Fibroblast of villous mesenchyme (primary cell): ENCODE measurements around the gene IGHMBP2. TPM values are rescaled to one million over a fixed set of nuclear protein-coding genes. Genes with fewer than 3 reads are reported as not detected.

Source experiments
- DNase-seq: peaks from one replicate; pipeline ENCODE4 v3.0.0-alpha.2; 2010; ENCODE audit warnings: low read depth
- H3K4me3 ChIP-seq: 2 replicates; pipeline ENCODE4 v1.5.1; 2011; ENCODE audit warnings: low read depth, mild to moderate bottlenecking, low read length
- total RNA-seq: library from RNA; depleted of rRNA; stranded (reverse); fragments of >200 nt; gene quantifications from 2 replicates; pipeline ENCODE4 v1.2.3, GENCODE V29; 2012
- TF ChIP-seq, protein P1 (sequence below): IDR thresholded peaks from 2 replicates; pipeline ENCODE4 v1.5.1; 2012; ENCODE audit warnings: low read depth, mild to moderate bottlenecking, low read length; ENCODE audit not compliant: insufficient read depth

Gene IGHMBP2
- total RNA-seq, 1 donor, result 9.9 TPM

DNA sequence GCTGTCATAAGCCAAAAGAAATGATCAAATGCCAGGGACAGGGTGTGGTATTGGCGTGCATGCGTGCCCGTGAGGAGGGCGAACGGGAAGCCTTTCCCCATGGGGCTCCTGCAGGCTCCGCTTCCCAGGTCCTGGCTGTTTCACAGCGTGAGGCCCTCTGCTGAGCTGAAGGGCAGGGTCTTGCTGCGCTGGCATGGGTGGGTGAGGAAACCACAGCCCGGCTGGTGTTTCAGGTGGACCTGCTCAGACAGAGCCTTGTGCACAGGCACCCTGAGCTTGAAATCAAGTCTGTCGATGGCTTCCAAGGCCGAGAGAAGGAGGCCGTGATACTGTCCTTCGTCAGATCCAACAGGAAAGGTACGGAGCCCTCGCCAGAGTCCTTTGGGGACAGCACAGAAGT lies 31.4 kb downstream of the IGHMBP2 start:
- TF ChIP-seq, protein P1, sequence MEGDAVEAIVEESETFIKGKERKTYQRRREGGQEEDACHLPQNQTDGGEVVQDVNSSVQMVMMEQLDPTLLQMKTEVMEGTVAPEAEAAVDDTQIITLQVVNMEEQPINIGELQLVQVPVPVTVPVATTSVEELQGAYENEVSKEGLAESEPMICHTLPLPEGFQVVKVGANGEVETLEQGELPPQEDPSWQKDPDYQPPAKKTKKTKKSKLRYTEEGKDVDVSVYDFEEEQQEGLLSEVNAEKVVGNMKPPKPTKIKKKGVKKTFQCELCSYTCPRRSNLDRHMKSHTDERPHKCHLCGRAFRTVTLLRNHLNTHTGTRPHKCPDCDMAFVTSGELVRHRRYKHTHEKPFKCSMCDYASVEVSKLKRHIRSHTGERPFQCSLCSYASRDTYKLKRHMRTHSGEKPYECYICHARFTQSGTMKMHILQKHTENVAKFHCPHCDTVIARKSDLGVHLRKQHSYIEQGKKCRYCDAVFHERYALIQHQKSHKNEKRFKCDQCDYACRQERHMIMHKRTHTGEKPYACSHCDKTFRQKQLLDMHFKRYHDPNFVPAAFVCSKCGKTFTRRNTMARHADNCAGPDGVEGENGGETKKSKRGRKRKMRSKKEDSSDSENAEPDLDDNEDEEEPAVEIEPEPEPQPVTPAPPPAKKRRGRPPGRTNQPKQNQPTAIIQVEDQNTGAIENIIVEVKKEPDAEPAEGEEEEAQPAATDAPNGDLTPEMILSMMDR, result no peak
- H3K4me3 ChIP-seq, result no peak overlapping the region
- no peak for DNase-seq

DNA sequence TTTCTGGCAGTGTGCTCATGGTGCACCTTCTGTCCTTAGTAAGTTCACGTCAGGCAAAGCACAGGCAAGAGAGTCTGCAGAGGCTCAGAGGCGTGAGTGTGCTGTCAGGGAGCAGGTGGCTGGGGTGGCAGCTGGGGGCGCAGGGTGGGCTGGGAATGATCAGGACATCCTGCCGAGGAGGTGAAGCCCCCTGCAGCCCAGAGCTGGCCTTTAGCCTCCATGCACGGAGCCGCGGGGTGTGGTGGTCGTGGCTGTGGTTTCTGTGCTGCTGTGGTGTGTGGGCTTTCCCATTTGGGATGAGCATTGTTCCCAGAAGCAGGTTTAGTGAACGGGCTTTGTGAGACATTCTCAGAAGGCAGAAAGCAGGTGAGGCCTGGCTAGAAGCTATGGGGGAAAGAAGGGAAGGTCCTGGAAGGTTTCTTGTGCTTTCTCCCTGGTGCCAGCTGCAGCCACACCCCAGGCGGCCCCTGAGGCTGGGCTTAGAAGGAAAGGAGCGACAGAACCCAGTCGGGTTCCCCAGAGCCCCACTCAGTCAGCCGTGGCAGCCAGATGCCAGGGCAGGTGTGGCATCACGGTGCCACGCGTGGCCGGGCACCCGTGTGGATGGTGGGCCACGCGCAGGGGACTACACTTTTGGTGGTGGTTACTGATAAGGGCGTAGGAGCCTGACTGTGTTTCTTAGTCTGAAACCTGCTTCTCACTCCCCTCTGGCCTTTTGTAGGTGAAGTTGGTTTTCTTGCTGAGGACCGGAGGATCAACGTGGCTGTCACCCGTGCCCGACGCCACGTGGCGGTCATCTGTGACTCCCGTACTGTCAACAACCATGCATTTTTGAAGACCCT lies 32.0 kb downstream of the IGHMBP2 start:
- TF ChIP-seq, protein P1, result no peak
- no peak overlapping the region for H3K4me3 ChIP-seq
- no peak for DNase-seq

DNA sequence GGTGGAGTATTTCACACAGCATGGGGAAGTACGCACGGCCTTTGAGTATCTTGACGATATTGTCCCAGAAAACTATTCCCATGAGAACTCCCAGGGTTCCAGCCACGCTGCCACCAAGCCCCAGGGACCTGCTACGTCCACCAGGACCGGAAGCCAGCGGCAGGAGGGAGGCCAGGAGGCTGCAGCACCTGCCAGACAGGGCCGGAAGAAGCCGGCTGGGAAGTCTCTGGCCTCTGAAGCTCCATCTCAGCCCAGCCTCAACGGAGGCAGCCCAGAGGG lies 32.6 kb downstream of the IGHMBP2 start:
- no peak overlapping the region for H3K4me3 ChIP-seq
- TF ChIP-seq, protein P1, result no peak
- DNase-seq, result no peak

DNA sequence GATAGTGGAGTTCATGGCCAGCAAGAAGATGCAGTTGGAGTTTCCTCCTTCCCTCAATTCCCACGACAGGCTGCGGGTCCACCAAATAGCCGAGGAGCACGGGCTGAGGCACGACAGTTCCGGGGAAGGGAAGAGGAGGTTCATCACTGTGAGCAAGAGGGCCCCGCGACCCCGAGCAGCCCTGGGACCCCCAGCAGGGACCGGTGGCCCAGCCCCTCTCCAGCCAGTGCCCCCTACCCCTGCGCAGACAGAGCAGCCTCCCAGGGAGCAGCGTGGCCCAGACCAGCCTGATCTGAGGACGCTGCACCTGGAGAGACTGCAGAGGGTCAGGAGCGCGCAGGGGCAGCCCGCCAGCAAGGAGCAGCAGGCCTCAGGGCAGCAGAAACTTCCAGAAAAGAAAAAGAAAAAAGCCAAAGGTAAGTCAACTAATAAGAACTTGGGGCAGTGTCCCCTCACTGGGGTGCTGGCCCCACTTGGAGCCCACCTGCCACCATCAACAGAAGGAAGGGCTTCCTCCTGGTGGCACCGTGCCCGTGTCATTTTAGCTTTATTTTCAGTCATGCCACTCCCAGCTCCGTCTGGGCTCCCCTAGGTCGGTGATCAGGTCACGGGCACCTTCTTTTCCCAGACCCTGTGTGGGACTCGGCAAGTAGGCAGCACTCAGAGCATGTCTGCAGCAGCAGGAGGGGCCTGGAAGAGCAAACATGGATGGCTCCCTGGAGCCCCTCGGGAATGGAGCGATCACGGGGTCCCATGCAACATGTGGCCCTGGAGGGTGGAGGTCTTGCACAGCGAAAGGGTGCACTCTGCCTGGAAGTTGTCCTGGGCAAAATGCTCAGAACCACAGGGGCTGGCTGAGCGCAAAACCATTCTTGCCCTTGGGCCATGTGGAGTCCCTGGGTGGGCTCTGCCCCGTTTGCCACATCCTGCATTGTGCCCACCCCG lies 33.3 kb downstream of the IGHMBP2 start:
- TF ChIP-seq, protein P1, result no peak
- no peak overlapping the region for H3K4me3 ChIP-seq
- no peak for DNase-seq

DNA sequence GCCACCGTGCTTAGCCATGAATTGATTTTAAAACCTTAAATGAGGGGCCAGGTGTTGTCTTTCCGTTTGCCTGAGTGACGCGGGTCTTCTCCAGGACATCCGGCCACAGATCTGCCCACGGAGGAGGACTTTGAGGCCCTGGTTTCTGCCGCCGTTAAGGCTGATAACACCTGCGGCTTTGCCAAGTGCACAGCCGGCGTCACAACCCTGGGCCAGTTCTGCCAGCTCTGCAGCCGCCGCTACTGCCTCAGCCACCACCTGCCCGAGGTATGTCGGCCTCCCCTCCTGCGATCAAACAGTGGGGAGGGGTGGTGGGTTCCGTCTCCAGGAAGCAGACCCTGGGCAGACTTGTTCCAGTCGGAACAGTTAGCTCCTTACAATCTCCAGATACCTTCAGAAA lies 34.4 kb downstream of the IGHMBP2 start:
- DNase-seq, result no peak
- H3K4me3 ChIP-seq, result no peak overlapping the region
- TF ChIP-seq, protein P1, result no peak

DNA sequence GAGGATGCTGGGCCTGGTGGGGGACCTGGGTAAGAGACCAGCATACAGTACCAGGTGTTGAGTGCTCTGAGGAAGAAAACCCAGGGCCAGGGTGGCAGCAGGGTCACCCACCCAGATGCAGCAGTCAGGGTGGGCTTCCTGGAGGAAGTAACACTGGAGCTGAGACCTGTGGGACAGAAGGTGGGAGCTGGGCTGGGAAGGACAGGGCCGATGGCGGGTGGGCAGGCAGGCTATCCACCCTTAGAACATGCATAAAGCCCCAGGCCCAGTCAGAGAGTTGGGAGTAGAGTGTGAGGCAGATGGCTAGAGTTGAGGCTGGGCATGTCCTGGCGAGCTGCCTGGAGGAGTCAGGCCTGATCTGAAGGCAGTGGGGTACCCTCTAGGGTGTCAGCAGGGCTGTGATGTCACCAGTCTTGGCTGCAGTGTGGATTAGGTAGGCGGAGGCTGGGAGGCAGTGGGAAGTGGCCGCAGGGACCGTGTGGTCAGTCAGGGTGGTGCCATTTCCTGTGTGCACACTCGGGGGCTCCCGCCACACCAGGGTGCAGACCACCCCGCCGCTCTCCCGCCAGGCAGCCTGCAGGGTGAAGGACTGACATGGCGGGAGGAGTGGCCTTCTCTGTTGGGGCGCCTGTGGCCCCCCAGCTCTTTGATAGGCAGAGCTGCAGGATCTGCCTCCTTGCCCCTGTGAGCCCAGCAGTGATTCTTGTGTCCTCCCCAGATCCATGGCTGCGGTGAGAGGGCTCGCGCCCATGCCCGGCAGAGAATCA lies 35.3 kb downstream of the IGHMBP2 start:
- TF ChIP-seq, protein P1, result no peak
- DNase-seq, result no peak
- no peak overlapping the region for H3K4me3 ChIP-seq
